Heart right ventricle (tissue), 16 donors: ENCODE measurements around the gene TMC3. TPM values are rescaled to one million over a fixed set of nuclear protein-coding genes. Genes with fewer than 3 reads are reported as not detected.

Source experiments
- ATAC-seq, 8 donors: fragments of 200-7000 bp; cut with Tn5 transposase; one replicate each; pipeline ENCODE4 v1.9.1; 2020; ENCODE audit warnings: mild to moderate bottlenecking in 8 of 8, moderate library complexity in 8 of 8, moderate number of reproducible peaks in 1 of 8
- DNase-seq, 2 donors: peaks; one replicate each; pipeline ENCODE4 v3.0.0-alpha.2; 2020
- H3K27ac ChIP-seq, 10 donors: fragments of 200-600 bp; sonication (generic) in 2 of 10; one replicate each; pipeline versions ENCODE4 v1.5.0 to v1.8.0; 2020 to 2022; ENCODE audit warnings: mild to moderate bottlenecking in 3 of 10
- H3K27me3 ChIP-seq, 7 donors: fragments of 200-600 bp; one replicate each; pipeline ENCODE4 v1.8.0; 2021 to 2022; ENCODE audit warnings: mild to moderate bottlenecking in 2 of 7
- H3K36me3 ChIP-seq, 9 donors: fragments of 200-600 bp; sonication (generic) in 1 of 9; one replicate each; pipeline versions ENCODE4 v1.5.0 to v1.8.0; 2020 to 2022; ENCODE audit warnings: mild to moderate bottlenecking in 2 of 9
- H3K4me1 ChIP-seq, 9 donors: fragments of 200-600 bp; sonication (generic) in 1 of 9; one replicate each; pipeline versions ENCODE4 v1.5.0 to v1.8.0; 2020 to 2022; ENCODE audit warnings: mild to moderate bottlenecking in 4 of 9
- H3K4me3 ChIP-seq, 10 donors: fragments of 200-600 bp; sonication (generic) in 2 of 10; one replicate each; pipeline versions ENCODE4 v1.5.0 to v1.8.0; 2020 to 2022; ENCODE audit warnings: mild to moderate bottlenecking in 7 of 10, moderate library complexity in 2 of 10
- H3K9me3 ChIP-seq, 11 donors: fragments of 200-600 bp in 10 of 11; sonication (generic) in 2 of 11; one replicate each; pipeline versions ENCODE4 v1.5.0 to v1.8.0; 2013 to 2022; ENCODE audit warnings: mild to moderate bottlenecking in 2 of 11, control low read depth in 1 of 11, moderate library complexity in 1 of 11
- CTCF ChIP-seq, 9 donors: fragments of 200-600 bp; sonication (generic) in 2 of 9; IDR thresholded peaks; one replicate each; pipeline versions ENCODE4 v1.5.0 to v1.8.0; 2021 to 2022; ENCODE audit warnings: antibody characterized with exemption in 9 of 9, mild to moderate bottlenecking in 5 of 9, moderate library complexity in 1 of 9
- whole genome bisulfite sequencing, 2 donors: extraction: QIAGEN DNeasy Blood & Tissue Kit; methylation state at CpG; one replicate each; pipeline ENCODE4 v1.1.7; 2013; ENCODE audit warnings: inconsistent platforms in 1 of 2; 5-methylcytosine and 5-hydroxymethylcytosine counted together
- intact Hi-C, 10 donors: fragments of 100-400 bp; cut with DNase I; formaldehyde crosslinking; loops; one replicate each; pipeline versions ENCODE4 v1.11.1 to v1.14.2; 2022
- polyA plus RNA-seq, 2 donors: library from polyadenylated mRNA; stranded (reverse); fragments of 200-250 nt; gene quantifications; one replicate each; pipeline ENCODE4 v1.2.3, GENCODE V29; 2013
- total RNA-seq, 10 donors: library from RNA; stranded (reverse); fragmentation: NEBNext Ultra II Directional in 3 of 10; extraction: Animal tissue kit (Norgen Biotek cat#: 25700) in 3 of 10; gene quantifications; one replicate each; pipeline versions ENCODE4 v1.2.1 to v1.2.4, GENCODE V29; 2021 to 2023
- donor health status: Arrhythmogenic right ventricular cardiomyopathy.
- donor health status: ischemic (EF 13 %, LVEDD 7.1; RV severe dilation, severe dysfunction).
- donor health status: healthy with polysubstance abuse.
- donor health status: DM: no; HTN: yes; CAD: no.
- donor health status: DM: no; HTN: no; CAD: no.
- donor health status: ischemic (EF 25% LVEDD 6.9; RV normal size, moderate dysfunction).
- donor health status: ischemic (EF 25% LVEDD 5.7; RV mildly dilated, moderate dysfunction).
- donor health status: healthy.
- donor health status: DM: yes; HTN: yes; CAD: no.
- donor health status: Ischemic cardiomyopathy.
- donor health status: ischemic (EF 35%, LVEDD 5.7; RV mildly dilated, moderate dysfunction).
- donor health status: nonischemic (EF 11% LVEDD 7.7; RV severe dilation, severe dysfunction).
- donor health status: DM: yes; HTN: yes; CAD: no.
- donor health status: PGD.
- donor health status: ischemic (EF 29% LVEDD 5.4; RV normal size, mild dysfunction).
- donor health status: nonischemic (EF 23%, LVEDD 6.1; RV moderate dilation, normal function).

Gene TMC3
- total and polyA plus RNA-seq, 12 donors, result under 0.01 TPM; not detected in 11

GRCh38 chr15:81301385-81301784, 72.6 kb downstream of the TMC3 start:
- Histone ChIP-seq H3K27ac (peak overlapping the region in 1 of 10 donors; percentile 92), H3K9me3 (no peaks in the 10 kb centered on the region), H3K4me3 (peak overlapping the region in 1 of 10 donors; percentile 67), H3K36me3 (peaks cover 0 to 78% (median 0%) of the 10 kb centered on the region in 9 donors), H3K4me1 (peaks cover 2 to 87% (median 19%) of the 10 kb centered on the region in 9 donors), H3K27me3 (peaks cover 0 to 3% (median 0%) of the 10 kb centered on the region in 7 donors)
- DNase-seq, result no peak
- 92 to 96% methylated on average over 4 of the region's 4 CpGs for WGBS, 2 donors
- no peak for TF ChIP-seq CTCF (IDR thresholded peaks at IDR 0.05)
- ATAC-seq, result no peak
- intact Hi-C loops, result no loop called here

GRCh38 chr15:81299630-81300273, 74.3 kb downstream of the TMC3 start:
- Histone ChIP-seq H3K4me3 (peak overlapping the region in 5 of 10 donors; percentile 8 to 67 (median 39)), H3K4me1 (peaks cover 3 to 95% (median 35%) of the 10 kb centered on the region in 9 donors), H3K27me3 (peaks cover 0 to 3% (median 0%) of the 10 kb centered on the region in 7 donors), H3K9me3 (no peaks in the 10 kb centered on the region), H3K27ac (peak overlapping the region in 1 of 10 donors; percentile 92), H3K36me3 (peaks cover 0 to 62% (median 0%) of the 10 kb centered on the region in 9 donors)
- DNase-seq, result no peak
- TF ChIP-seq CTCF (IDR thresholded peaks at IDR 0.05), result no peak
- ATAC-seq, result no peak
- 80 to 81% methylated on average over 14 of the region's 14 CpGs for WGBS, 2 donors
- intact Hi-C loops, result no loop called here

GRCh38 chr15:81299156-81299555, 74.9 kb downstream of the TMC3 start:
- WGBS, 2 donors, result 89 to 98% methylated on average over 3 of the region's 3 CpGs
- H3K36me3 ChIP-seq, result peaks cover 0 to 57% (median 0%) of the 10 kb centered on the region in 9 donors
- intact Hi-C loops, result no loop called here
- ATAC-seq (no peak), DNase-seq (no peak)
- peaks cover 6 to 95% (median 38%) of the 10 kb centered on the region in 9 donors for H3K4me1 ChIP-seq
- H3K27ac ChIP-seq, result peak overlapping the region in 1 of 10 donors; percentile 92
- no peak for TF ChIP-seq CTCF (IDR thresholded peaks at IDR 0.05)
- no peaks in the 10 kb centered on the region for H3K9me3 ChIP-seq
- peaks cover 0 to 3% (median 0%) of the 10 kb centered on the region in 7 donors for H3K27me3 ChIP-seq
- H3K4me3 ChIP-seq, result peak overlapping the region in 6 of 10 donors; percentile 8 to 67 (median 41)

- no peak for TF ChIP-seq CTCF (IDR thresholded peaks at IDR 0.05)
- H3K4me3 ChIP-seq, result peak overlapping the region in 6 of 10 donors; percentile 39 to 67 (median 42)
- peaks cover 0 to 52% (median 0%) of the 10 kb centered on the region in 9 donors for H3K36me3 ChIP-seq
- peak overlapping the region in 1 of 10 donors; percentile 92 for H3K27ac ChIP-seq
- WGBS, 2 donors, result 83 to 93% methylated on average over 6 of the region's 6 CpGs
- DNase-seq, result no peak
- H3K4me1 ChIP-seq, result peaks cover 6 to 95% (median 37%) of the 10 kb centered on the region in 9 donors
- intact Hi-C loops, result no loop called here
- H3K9me3 ChIP-seq, result no peaks in the 10 kb centered on the region
- ATAC-seq, result no peak
- peaks cover 0 to 3% (median 0%) of the 10 kb centered on the region in 7 donors for H3K27me3 ChIP-seq
Measured at GRCh38 chr15:81298611-81299010, 75.4 kb downstream of the TMC3 start.
